Rectal smooth muscle tissue (tissue), 1 donor: ENCODE data around the gene SLC22A3.

Experiments
- H3K27ac ChIP-seq: one replicate; pipeline ENCODE4 v1.7.0; 2013; ENCODE audit warnings: low read depth, low read length, inconsistent platforms
- H3K27me3 ChIP-seq: one replicate; pipeline ENCODE4 v1.7.0; 2013; ENCODE audit warnings: low read length; ENCODE audit not compliant: control insufficient read depth, insufficient read depth
- H3K36me3 ChIP-seq: one replicate; pipeline ENCODE4 v1.7.0; 2013; ENCODE audit warnings: low read length; ENCODE audit not compliant: control insufficient read depth, insufficient read depth
- H3K4me1 ChIP-seq: one replicate; pipeline ENCODE4 v1.7.0; 2013; ENCODE audit warnings: low read length; ENCODE audit not compliant: control insufficient read depth, insufficient read depth
- H3K4me3 ChIP-seq: one replicate; pipeline ENCODE4 v1.7.0; 2013; ENCODE audit warnings: low read length
- H3K9ac ChIP-seq: one replicate; pipeline ENCODE4 v1.7.0; 2013; ENCODE audit warnings: low read length

Gene SLC22A3

GRCh38 chr6:160344271-160344670 lies 3.9 kb upstream of the SLC22A3 start:
- Histone ChIP-seq H3K27ac (no peak overlapping the region), H3K9ac (no peak overlapping the region), H3K36me3 (no peaks in the 10 kb centered on the region), H3K4me3 (no peak overlapping the region), H3K27me3 (no peaks in the 10 kb centered on the region), H3K4me1 (no peaks in the 10 kb centered on the region)

- H3K27me3 ChIP-seq: no peaks in the 10 kb centered on the region
- H3K9ac ChIP-seq: no peak overlapping the region
- H3K4me1 ChIP-seq: peaks cover 2% of the 10 kb centered on the region
- peak overlapping the region; percentile 34 for H3K4me3 ChIP-seq
- no peaks in the 10 kb centered on the region for H3K36me3 ChIP-seq
- H3K27ac ChIP-seq: peak overlapping the region; percentile 77
Measured at GRCh38 chr6:160347259-160348222, 637 bp upstream of the SLC22A3 start.

GRCh38 chr6:160349020-160349441 lies 853 bp downstream of the SLC22A3 start:
- Histone ChIP-seq H3K36me3 (no peaks in the 10 kb centered on the region), H3K27me3 (no peaks in the 10 kb centered on the region), H3K4me1 (peaks cover 2% of the 10 kb centered on the region), H3K4me3 (peak overlapping the region; percentile 78), H3K27ac (peak overlapping the region; percentile 77), H3K9ac (peak overlapping the region; percentile 32)

DNA sequence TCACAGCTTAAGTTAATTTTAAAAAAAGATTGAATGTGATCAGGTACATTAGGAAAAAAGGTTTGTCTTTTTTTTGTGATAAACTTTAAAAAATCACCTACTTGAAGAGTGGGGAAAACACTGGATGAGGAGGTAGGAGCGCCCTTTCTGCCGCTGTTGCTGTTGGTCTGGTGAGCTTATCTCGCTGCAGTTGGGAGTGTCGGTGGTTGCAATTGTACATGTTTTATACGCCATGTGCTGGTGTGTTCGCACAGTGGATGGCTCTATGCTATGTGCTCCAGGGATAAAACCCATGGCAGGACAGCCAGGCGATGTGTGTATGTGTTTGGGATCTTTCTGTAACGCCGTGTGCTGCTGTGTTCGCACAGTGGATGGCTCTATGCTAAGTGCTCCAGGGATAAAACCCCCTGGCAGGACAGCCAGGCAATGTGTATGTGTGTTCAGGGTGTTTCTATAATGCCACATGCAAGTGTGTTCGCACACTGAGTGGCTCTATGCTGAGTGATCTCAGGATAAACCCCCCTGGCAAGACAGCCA lies 1.7 kb downstream of the SLC22A3 start:
- Histone ChIP-seq H3K27ac (no peak overlapping the region), H3K4me3 (peak overlapping the region; percentile 78), H3K9ac (no peak overlapping the region), H3K36me3 (no peaks in the 10 kb centered on the region), H3K4me1 (peaks cover 2% of the 10 kb centered on the region), H3K27me3 (no peaks in the 10 kb centered on the region)

DNA sequence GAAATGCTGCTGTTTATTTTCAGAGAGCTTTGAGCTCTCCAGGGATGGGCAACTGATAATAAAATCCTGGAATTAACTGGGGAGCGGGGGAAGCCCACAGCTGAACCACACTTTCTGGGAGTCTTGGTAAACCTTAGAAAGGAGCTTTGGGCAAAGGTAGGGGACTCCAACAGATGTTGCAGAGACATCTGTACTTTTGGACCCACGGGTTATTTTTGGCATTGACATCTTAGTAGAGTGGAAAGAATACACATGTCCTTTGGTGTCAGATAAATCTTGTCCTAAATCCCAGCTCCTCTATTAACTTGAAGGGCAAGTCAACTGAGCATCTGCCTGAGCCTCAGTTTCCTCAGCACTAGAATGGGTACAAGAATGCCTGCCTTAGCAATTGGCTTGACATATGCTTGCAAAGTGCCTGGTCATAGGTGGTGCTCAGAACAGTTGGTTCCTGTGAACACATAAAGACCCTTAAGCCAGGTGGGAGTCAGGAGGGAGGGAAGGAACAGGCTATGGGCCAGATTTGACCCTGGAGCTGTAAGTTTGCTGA lies 5.8 kb downstream of the SLC22A3 start:
- Histone ChIP-seq H3K27me3 (no peaks in the 10 kb centered on the region), H3K4me3 (no peak overlapping the region), H3K27ac (no peak overlapping the region), H3K36me3 (no peaks in the 10 kb centered on the region), H3K4me1 (peaks cover 2% of the 10 kb centered on the region), H3K9ac (no peak overlapping the region)

- Histone ChIP-seq H3K27me3 (no peaks in the 10 kb centered on the region), H3K27ac (no peak overlapping the region), H3K36me3 (no peaks in the 10 kb centered on the region), H3K4me1 (peaks cover 2% of the 10 kb centered on the region), H3K9ac (no peak overlapping the region), H3K4me3 (no peak overlapping the region)
Measured at GRCh38 chr6:160355001-160355400, 6.8 kb downstream of the SLC22A3 start.

- Histone ChIP-seq H3K4me1 (no peaks in the 10 kb centered on the region), H3K4me3 (no peak overlapping the region), H3K9ac (no peak overlapping the region), H3K27ac (no peak overlapping the region), H3K27me3 (no peaks in the 10 kb centered on the region), H3K36me3 (no peaks in the 10 kb centered on the region)
Measured at GRCh38 chr6:160356074-160356744, 8.0 kb downstream of the SLC22A3 start.

- H3K27ac ChIP-seq: no peak overlapping the region
- no peak overlapping the region for H3K9ac ChIP-seq
- no peaks in the 10 kb centered on the region for H3K36me3 ChIP-seq
- no peak overlapping the region for H3K4me3 ChIP-seq
- H3K4me1 ChIP-seq: no peaks in the 10 kb centered on the region
- H3K27me3 ChIP-seq: no peaks in the 10 kb centered on the region
Measured at GRCh38 chr6:160357088-160357487, 8.9 kb downstream of the SLC22A3 start.

DNA sequence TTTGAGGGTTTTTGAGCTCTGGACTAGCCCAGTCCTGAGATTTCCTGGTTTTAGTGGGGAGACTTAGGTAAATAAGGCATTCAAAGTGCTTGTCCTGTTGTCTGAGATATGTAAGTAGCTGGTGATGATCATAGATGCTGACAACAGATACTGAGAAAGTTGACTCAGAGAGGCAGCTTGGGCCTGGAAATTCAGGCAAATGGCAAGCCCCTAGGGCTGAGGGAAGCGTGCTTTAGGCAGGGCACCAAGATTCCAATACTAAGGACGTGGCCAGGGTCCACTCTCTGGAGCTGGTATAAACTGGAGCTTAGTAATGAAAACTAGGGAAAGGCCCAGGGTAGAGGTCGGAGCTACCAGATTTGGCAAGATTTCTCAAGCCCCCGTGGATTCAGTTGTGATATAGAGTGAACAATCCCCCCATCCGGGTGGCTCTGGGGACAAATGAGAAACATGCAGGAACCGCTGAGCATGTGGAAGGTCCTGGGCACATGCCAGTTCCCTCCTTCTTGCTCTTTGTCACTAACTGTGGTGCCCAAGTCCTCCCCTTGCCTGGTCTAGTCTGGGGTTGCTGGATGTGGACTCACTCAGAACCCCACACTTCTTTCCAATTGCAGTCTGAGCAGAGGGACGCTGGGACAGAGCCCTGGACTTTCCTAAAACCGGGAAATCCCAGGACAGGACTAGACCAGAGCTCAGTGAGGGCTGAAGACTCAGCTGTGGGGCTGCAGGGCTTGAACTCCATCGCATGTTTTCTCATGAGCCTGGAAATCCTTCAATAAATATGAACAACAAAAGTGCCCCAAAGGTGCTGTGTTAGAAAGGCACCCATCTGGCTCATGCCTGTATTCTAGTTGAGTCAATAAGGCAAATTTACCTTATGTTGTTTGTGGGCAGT lies 10.3 kb downstream of the SLC22A3 start:
- H3K27ac ChIP-seq: no peak overlapping the region

GRCh38 chr6:160360955-160361354 lies 12.8 kb downstream of the SLC22A3 start:
- H3K36me3 ChIP-seq: no peaks in the 10 kb centered on the region
- H3K27ac ChIP-seq: no peak overlapping the region
- H3K9ac ChIP-seq: no peak overlapping the region
- no peaks in the 10 kb centered on the region for H3K4me1 ChIP-seq
- H3K4me3 ChIP-seq: no peak overlapping the region
- H3K27me3 ChIP-seq: no peaks in the 10 kb centered on the region

More for the DNA sequence above, 10.3 kb downstream of the SLC22A3 start:
- Histone ChIP-seq H3K4me3 (no peak overlapping the region), H3K36me3 (no peaks in the 10 kb centered on the region), H3K27me3 (no peaks in the 10 kb centered on the region), H3K4me1 (no peaks in the 10 kb centered on the region), H3K9ac (no peak overlapping the region)

- H3K36me3 ChIP-seq: no peaks in the 10 kb centered on the region
- H3K4me3 ChIP-seq: no peak overlapping the region
- no peaks in the 10 kb centered on the region for H3K27me3 ChIP-seq
- H3K4me1 ChIP-seq: no peaks in the 10 kb centered on the region
- no peak overlapping the region for H3K9ac ChIP-seq
- H3K27ac ChIP-seq: no peak overlapping the region
Measured at GRCh38 chr6:160362556-160362955, 14.4 kb downstream of the SLC22A3 start.
